Activated naive CD4-positive, alpha-beta T cell treated with Interleukin-2 at 50 U/mL for 16 hours (primary cell): ENCODE data around the gene PRKCA.
A peak's percentile ranks its signal among the peaks of the same experiment; 100 is the strongest.

Experiments used
- DNase-seq: peaks from one replicate; pipeline ENCODE4 v3.0.0-alpha.2; 2020

The PRKCA gene

GRCh38 chr17:66850692-66851091, 548.3 kb downstream of the PRKCA start:
- no peak for DNase-seq

DNA sequence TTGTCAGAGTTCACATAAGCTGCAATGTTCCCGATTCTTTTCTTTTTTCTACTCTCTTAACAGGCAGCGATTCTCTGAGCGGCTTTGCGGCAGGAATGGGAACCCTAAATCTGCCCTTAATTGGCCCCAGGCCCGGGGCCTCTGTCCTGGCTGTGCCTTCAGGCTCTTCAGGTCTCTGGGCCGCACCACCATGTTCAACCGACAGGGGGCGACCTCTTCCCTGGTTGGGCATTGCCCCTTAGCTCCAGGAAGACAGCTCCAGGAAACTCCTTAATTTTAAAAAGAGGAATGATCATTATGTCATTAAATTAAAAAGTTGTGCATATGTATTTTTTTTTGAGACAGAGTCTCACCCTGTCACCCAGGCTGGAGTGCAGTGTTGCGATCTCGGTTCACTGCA, 552.8 kb downstream of the PRKCA start:
- DNase-seq, result peak; percentile 27

DNA sequence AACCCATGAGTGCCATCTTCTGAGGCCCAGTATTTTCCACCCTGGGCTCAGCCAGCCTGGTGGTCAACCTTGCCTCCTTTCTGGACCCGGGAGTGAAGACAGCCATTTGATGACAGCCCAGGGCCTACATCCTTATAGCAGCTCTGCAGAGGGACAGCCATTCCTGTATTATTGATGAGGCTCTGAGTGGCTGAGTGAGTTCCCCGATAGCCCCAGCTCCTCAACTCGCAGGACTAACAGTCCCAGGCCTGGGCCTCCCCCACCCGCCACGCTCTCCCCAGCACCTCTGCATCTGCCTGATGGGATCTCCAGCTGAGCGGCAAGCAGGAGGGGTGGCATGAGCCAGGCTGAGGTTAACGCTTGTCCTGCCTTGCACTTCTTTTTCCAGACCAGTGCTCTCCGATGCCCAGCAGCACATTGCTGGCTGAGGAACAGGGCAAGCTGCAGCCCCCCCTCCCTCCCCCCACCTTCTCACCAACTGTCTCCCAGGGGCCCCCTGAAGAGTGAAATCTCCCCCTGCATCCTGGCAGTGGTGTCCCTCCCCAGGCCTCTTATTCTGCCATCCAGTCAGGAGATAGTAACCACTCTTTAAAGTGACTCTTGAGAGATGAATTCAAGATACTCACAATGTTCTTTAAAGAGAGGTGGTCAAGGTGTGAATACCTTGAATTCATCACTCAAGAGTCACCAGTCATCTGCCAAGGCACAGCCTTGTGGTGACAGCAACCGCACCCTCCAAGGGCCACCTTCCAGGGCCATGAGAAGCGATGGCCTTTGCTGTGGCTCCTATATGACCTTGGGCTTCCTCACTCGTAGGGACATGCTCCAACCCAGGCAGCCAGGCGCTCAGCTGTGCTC, 556.0 kb downstream of the PRKCA start:
- DNase-seq, result no peak

DNA sequence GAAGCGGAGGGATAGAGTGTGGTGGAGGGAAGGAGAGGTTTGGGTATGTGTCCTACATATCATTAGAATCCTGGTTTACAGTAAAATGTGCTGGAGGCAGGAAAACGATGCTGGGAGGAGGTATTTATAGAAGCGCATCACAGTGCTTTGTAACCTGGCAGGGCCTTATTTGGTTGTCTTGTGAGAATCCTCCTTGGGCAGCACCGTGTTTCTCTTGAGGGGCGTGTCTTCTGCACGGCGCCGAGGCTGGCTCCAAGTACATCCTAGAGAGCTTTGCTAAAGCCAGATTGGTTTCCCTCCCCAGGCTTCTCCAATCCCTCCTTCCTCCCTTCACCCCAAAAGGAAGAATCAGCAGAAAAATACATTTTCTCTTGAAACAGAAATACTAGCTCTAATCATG, 556.9 kb downstream of the PRKCA start:
- no peak for DNase-seq

DNA sequence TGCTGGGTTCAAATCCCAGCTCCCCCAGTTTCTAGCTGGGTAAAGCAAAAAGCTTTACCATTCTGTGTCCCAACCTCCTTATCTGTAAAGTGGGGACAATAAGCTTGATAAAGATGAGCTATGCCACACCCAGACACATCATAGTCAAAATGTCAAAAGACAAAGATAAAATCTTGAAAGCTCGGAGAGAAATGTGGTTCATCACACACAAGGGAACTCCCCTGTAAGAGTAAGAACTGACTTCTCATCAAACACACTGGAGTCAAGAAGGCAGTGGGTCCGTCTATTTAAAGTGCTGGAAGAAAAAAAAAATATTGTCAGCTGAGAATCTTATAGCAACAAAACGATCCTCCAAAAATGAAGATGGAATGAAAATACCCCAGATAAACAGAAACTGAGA, 557.8 kb downstream of the PRKCA start:
- no peak for DNase-seq
